Tibial artery (tissue), 4 donors: ENCODE results near the gene RHCG.
A peak's percentile ranks its signal among the peaks of the same experiment; 100 is the strongest.

ENCODE experiments used
- DNase-seq, 2 donors: peaks; one replicate each; pipeline ENCODE4 v3.0.0-alpha.2; 2019
- H3K27ac ChIP-seq, 2 donors: fragments of 200-600 bp; sonication (generic) in 1 of 2; 1 replicate in 1 of 2; 2 replicates in 1 of 2; pipeline ENCODE4 v1.5.1; 2018 to 2019; ENCODE audit warnings: mild to moderate bottlenecking in 1 of 2
- H3K27me3 ChIP-seq, 2 donors: fragments of 200-600 bp; sonication (generic) in 1 of 2; one replicate each; pipeline versions ENCODE4 v1.5.1 to v1.6.0; 2016 to 2019
- H3K36me3 ChIP-seq, 3 donors: fragments of 200-600 bp; sonication (generic) in 2 of 3; one replicate each; pipeline ENCODE4 v1.5.1; 2016 to 2019; ENCODE audit warnings: mild to moderate bottlenecking in 2 of 3
- H3K4me1 ChIP-seq, 4 donors: fragments of 200-600 bp; sonication (generic) in 2 of 4; 1 replicate in 3 of 4; 2 replicates in 1 of 4; pipeline ENCODE4 v1.5.1; 2016 to 2019
- H3K4me3 ChIP-seq, 2 donors: fragments of 200-600 bp; sonication (generic) in 1 of 2; 1 replicate in 1 of 2; 2 replicates in 1 of 2; pipeline ENCODE4 v1.5.1; 2018 to 2019; ENCODE audit warnings: mild to moderate bottlenecking in 2 of 2
- H3K9me3 ChIP-seq, 3 donors: fragments of 200-600 bp; sonication (generic) in 1 of 3; one replicate each; pipeline ENCODE4 v1.5.1; 2016 to 2019
- intact Hi-C: fragments of 100-400 bp; cut with DNase I; formaldehyde crosslinking; loops from one replicate; pipeline ENCODE4 v1.15.0; 2023; ENCODE audit warnings: low total_unique reads
- TF ChIP-seq, protein P1 (sequence below), 2 experiments: fragments of 200-600 bp in 1 of 2; fragments of 450-650 bp in 1 of 2; IDR thresholded peaks; one replicate each; pipeline ENCODE4 v1.5.1; 2017 to 2019; ENCODE audit warnings: antibody characterized with exemption in 2 of 2, mild to moderate bottlenecking in 1 of 2, moderate library complexity in 1 of 2

Gene RHCG

DNA sequence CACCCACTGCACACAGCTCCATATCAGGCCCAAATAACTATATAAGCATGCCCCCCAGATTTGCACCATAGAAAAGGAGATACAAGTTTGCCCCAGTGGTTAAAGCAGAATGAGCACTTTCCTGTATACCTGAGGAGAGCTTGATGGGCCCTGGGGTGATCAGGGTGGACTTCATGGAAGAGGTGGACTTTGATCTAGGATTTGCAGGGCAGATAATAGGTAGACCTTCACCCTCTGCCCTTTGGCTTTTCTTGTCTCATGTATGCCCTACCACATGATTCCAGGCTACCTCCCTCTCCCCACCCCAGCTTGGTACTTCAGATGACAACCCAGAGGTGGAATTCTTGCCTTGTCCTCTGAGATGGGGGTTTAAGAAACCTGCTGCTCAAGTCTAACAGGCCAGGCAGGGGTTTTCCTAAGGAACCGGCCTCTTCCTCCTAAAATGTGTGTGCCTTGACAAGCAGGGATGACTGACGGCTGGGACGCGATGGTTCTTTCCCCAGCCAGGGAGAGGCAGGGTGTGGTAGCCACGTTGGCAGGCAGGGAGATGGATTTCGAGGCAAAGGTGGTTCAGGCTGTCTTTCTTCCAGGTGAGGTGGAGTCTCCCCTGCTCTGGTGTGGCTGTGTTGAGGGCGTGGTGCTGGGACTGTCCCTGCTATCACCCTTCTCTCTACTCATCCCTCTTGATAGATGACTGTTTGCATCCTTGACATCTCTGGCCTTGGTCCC is 6.6 kb upstream of the RHCG start:
- no peak for DNase-seq
- intact Hi-C loops = no loop called here
- H3K27me3 ChIP-seq = peaks cover 0 to 58% of the 10 kb centered on the region in 2 donors
- H3K27ac ChIP-seq = no peak overlapping the region
- no peaks in the 10 kb centered on the region for H3K9me3 ChIP-seq
- H3K4me1 ChIP-seq = no peaks in the 10 kb centered on the region
- TF ChIP-seq, protein P1, sequence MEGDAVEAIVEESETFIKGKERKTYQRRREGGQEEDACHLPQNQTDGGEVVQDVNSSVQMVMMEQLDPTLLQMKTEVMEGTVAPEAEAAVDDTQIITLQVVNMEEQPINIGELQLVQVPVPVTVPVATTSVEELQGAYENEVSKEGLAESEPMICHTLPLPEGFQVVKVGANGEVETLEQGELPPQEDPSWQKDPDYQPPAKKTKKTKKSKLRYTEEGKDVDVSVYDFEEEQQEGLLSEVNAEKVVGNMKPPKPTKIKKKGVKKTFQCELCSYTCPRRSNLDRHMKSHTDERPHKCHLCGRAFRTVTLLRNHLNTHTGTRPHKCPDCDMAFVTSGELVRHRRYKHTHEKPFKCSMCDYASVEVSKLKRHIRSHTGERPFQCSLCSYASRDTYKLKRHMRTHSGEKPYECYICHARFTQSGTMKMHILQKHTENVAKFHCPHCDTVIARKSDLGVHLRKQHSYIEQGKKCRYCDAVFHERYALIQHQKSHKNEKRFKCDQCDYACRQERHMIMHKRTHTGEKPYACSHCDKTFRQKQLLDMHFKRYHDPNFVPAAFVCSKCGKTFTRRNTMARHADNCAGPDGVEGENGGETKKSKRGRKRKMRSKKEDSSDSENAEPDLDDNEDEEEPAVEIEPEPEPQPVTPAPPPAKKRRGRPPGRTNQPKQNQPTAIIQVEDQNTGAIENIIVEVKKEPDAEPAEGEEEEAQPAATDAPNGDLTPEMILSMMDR (IDR thresholded peaks at IDR 0.05) = no peak
- H3K4me3 ChIP-seq = no peak overlapping the region
- H3K36me3 ChIP-seq = no peaks in the 10 kb centered on the region

DNA sequence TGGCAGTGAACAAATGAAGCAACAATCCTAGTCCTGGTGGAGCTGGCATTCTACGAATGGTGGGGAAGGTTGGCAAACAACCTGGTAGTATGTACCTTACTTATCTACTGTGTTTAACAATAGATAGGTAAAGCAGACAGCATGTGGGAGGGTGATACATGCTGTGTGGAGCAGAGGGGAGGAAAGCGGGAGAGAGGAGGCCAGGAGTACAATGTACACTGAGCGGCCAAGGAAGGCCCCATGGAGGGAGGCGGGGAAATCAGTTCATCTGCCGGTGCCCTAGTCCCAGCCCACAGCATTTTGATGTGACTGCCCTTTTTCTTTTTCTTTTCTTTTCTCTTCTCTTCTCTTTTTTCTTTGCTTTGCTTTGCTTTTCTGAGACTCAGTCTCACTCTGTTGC is 5.3 kb upstream of the RHCG start:
- Histone ChIP-seq H3K4me1 (peaks cover 0 to 2% (median under 1%) of the 10 kb centered on the region in 4 donors), H3K36me3 (no peaks in the 10 kb centered on the region), H3K27ac (no peak overlapping the region), H3K9me3 (no peaks in the 10 kb centered on the region), H3K4me3 (no peak overlapping the region), H3K27me3 (peaks cover 0 to 68% of the 10 kb centered on the region in 2 donors)
- intact Hi-C loops = no loop called here
- TF ChIP-seq, protein P1 (IDR thresholded peaks at IDR 0.05) = no peak
- DNase-seq = no peak

DNA sequence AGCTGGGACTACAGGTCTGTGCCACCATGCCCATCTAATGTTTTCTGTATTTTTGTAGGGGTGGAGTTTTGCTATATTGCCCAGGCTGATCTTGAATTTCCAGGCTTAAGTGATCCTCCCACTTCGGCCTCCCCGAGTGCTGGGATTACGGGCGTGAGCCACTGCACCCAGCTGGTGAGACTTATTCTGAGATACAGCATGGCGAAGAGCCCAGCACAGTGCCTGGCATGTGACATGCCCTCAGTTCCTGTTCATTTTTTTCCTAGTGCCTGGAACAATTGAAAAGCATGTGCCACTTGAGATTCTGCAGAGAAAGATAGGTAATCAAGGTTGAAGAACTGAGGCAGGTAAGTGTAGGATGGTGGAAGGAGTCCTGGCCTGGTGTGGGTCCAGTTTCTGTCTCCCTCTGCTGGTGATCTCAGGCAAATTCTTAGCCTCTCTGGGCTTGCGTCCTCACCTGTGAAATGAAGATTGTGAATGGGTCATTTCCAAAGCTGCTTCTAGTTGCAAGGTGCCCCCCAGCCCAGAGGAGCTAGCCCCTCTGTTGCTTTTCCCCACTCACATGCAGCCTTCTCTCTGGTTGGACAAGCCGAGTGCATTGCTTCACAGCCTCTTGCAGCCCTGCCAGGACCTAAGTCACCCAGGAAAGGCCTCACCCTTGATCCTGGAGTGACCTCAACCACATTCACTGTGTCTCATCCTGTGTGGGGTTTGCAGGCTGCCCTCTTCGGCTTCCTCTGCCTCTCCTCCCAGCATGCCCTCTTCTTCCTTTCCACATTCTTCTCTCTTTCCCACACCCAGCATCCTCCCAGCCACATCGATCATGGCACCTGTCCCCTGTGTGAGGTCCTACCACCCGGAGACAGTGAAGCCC is 4.3 kb upstream of the RHCG start:
- H3K9me3 ChIP-seq = no peaks in the 10 kb centered on the region
- intact Hi-C loops = no loop called here
- H3K36me3 ChIP-seq = no peaks in the 10 kb centered on the region
- H3K4me3 ChIP-seq = no peak overlapping the region
- no peak overlapping the region for H3K27ac ChIP-seq
- DNase-seq = peak in 1 of 2 donors; percentile 51
- peaks cover 0 to 78% of the 10 kb centered on the region in 2 donors for H3K27me3 ChIP-seq
- peaks cover 0 to 9% (median 7%) of the 10 kb centered on the region in 4 donors for H3K4me1 ChIP-seq
- TF ChIP-seq, protein P1 (IDR thresholded peaks at IDR 0.05) = no peak

DNA sequence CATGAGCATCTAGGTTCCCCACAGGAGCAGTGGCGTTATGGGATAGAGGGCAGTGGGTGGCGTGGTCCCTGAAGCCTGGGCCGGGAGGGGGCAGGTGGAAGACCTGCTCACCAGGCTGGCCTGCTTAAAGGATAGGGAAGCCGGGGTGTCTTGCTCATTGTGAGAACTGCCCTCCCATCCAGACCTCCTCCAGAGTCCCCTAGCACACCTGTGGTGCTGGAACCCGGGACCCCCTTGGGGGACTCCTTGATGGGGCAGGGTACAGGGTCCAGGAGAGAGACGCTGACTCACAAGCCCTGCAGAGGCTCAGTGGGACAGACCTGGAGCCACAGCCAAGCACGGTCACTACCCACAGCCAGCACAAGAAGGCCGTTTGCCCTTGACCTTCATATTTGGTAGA is 2.8 kb upstream of the RHCG start:
- Histone ChIP-seq H3K4me1 (peaks cover 0 to 9% (median 7%) of the 10 kb centered on the region in 4 donors), H3K27ac (no peak overlapping the region), H3K9me3 (no peaks in the 10 kb centered on the region), H3K36me3 (no peaks in the 10 kb centered on the region), H3K27me3 (peaks cover 0 to 89% of the 10 kb centered on the region in 2 donors), H3K4me3 (no peak overlapping the region)
- TF ChIP-seq, protein P1 (IDR thresholded peaks at IDR 0.05) = no peak
- intact Hi-C loops = no loop called here
- peak in 1 of 2 donors; percentile 38 for DNase-seq

DNA sequence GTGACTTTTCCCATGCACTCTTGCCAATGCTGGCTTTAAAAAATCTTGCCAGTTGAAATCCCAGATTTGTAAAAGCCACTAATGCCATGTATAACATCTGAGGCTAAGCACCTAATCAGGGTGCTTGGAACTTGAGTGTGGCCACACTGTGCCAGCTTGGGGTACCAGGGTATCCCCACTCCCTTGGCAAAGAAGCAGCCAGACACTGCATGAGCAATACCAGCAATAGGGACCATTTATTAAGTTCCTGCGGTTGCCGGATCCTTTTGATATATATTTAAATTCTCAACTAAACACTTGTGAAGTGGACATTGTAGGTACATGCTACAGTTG is 2.2 kb upstream of the RHCG start:
- H3K27ac ChIP-seq = no peak overlapping the region
- no peaks in the 10 kb centered on the region for H3K9me3 ChIP-seq
- no peaks in the 10 kb centered on the region for H3K36me3 ChIP-seq
- no peak overlapping the region for H3K4me3 ChIP-seq
- TF ChIP-seq, protein P1 (IDR thresholded peaks at IDR 0.05) = no peak
- DNase-seq = no peak
- intact Hi-C loops = no loop called here
- peaks cover 0 to 92% of the 10 kb centered on the region in 2 donors for H3K27me3 ChIP-seq
- peaks cover 0 to 9% (median 7%) of the 10 kb centered on the region in 4 donors for H3K4me1 ChIP-seq
